RPMI7951 (cell line): ENCODE results near the gene KRT79. TPM values are rescaled to one million over a fixed set of nuclear protein-coding genes. Genes with fewer than 3 reads are reported as not detected.
"Not testable (repeated sequence)": the region's sequence is repeated elsewhere in the genome, so short reads cannot be mapped to it uniquely, and the experiment has no call there.

ENCODE experiments used
- DNase-seq: peaks from one replicate; pipeline ENCODE4 v3.0.0-alpha.2; 2012; ENCODE audit warnings: low read depth
- total RNA-seq: library from RNA; depleted of rRNA; stranded (reverse); fragments of >200 nt; shearing (Covaris generic); gene quantifications from 2 replicates; pipeline ENCODE4 v1.2.3, GENCODE V29; 2014; rRNA removed

The KRT79 gene
- 3.3 and 4.8 TPM in 2 replicates for total RNA-seq

GRCh38 chr12:52833922-52834726 lies at the start of gene KRT79:
TSS of gene KRT79 (minus strand) at chr12:52834311. CDS start at chr12:52834260, 51 bp downstream.
- DNase-seq: no peak

- DNase-seq: not testable (repeated sequence)
These were observed 46.4 kb upstream of the KRT79 start for GRCh38 chr12:52880499-52880898.

- peak; percentile 82 for DNase-seq
These were observed 45.6 kb upstream of the KRT79 start for GRCh38 chr12:52879394-52880351.

- no peak for DNase-seq
These were observed 44.6 kb upstream of the KRT79 start for GRCh38 chr12:52878507-52879393.

- DNase-seq: no peak
These were observed 43.1 kb upstream of the KRT79 start for GRCh38 chr12:52877242-52877641.

- no peak for DNase-seq
These were observed 42.3 kb upstream of the KRT79 start for GRCh38 chr12:52876372-52876771.

- DNase-seq: no peak
These were observed 40.7 kb upstream of the KRT79 start for GRCh38 chr12:52874573-52875435.

GRCh38 chr12:52873832-52874572 lies 39.9 kb upstream of the KRT79 start:
- DNase-seq: peak; percentile 95

GRCh38 chr12:52873513-52873831 lies 39.4 kb upstream of the KRT79 start:
- DNase-seq: no peak

GRCh38 chr12:52872644-52873389 lies 38.7 kb upstream of the KRT79 start:
- no peak for DNase-seq

GRCh38 chr12:52871291-52872039 lies 37.4 kb upstream of the KRT79 start:
- DNase-seq: peak; percentile 87

- DNase-seq: peak; percentile 28
These were observed 36.5 kb upstream of the KRT79 start for GRCh38 chr12:52870361-52871290.

GRCh38 chr12:52867642-52868041 lies 33.5 kb upstream of the KRT79 start:
- no peak for DNase-seq

GRCh38 chr12:52867152-52867551 lies 33.0 kb upstream of the KRT79 start:
- DNase-seq: no peak

- peak; percentile 62 for DNase-seq
These were observed 31.2 kb upstream of the KRT79 start for GRCh38 chr12:52865090-52865944.

GRCh38 chr12:52862023-52862422 lies 27.9 kb upstream of the KRT79 start:
- DNase-seq: no peak
